ENCODE measurements around the gene POLRMT.

The POLRMT gene

GRCh38 chr19:579842-580155, 53.5 kb downstream of the POLRMT start:
- DNase-seq (ENCODE audit: extremely low read depth, low read depth) = no peak
- no peak for TF ChIP-seq CTCF (IDR thresholded peaks at IDR 0.05; ENCODE audit: low read depth, low read length)

- TF ChIP-seq CTCF (IDR thresholded peaks at IDR 0.05; ENCODE audit: low read depth, low read length) = no peak
- DNase-seq (ENCODE audit: extremely low read depth, low read depth) = no peak
Measured at GRCh38 chr19:579111-579841, 54.1 kb downstream of the POLRMT start.

GRCh38 chr19:577439-578392, 55.6 kb downstream of the POLRMT start:
- no peak for TF ChIP-seq CTCF (IDR thresholded peaks at IDR 0.05; ENCODE audit: low read depth, low read length)
- DNase-seq (ENCODE audit: extremely low read depth, low read depth) = no peak

- TF ChIP-seq CTCF (IDR thresholded peaks at IDR 0.05; ENCODE audit: low read depth, low read length) = no peak
- DNase-seq (ENCODE audit: extremely low read depth, low read depth) = no peak
Measured at GRCh38 chr19:576768-577438, 56.4 kb downstream of the POLRMT start.

- no peak for DNase-seq (ENCODE audit: extremely low read depth, low read depth)
- TF ChIP-seq CTCF (IDR thresholded peaks at IDR 0.05; ENCODE audit: low read depth, low read length) = no peak
Measured at GRCh38 chr19:575527-576506, 57.5 kb downstream of the POLRMT start.

GRCh38 chr19:574658-575526, 58.4 kb downstream of the POLRMT start:
- no peak for DNase-seq (ENCODE audit: extremely low read depth, low read depth)
- TF ChIP-seq CTCF (IDR thresholded peaks at IDR 0.05; ENCODE audit: low read depth, low read length) = no peak

Data from AG09319 (cell line).